Fibroblast of gingiva (primary cell): ENCODE results near the gene AGPAT3.

ENCODE experiments used
- DNase-seq: peaks from one replicate; pipeline ENCODE4 v3.0.0-alpha.2; 2011; ENCODE audit warnings: low read depth

Gene AGPAT3

DNA sequence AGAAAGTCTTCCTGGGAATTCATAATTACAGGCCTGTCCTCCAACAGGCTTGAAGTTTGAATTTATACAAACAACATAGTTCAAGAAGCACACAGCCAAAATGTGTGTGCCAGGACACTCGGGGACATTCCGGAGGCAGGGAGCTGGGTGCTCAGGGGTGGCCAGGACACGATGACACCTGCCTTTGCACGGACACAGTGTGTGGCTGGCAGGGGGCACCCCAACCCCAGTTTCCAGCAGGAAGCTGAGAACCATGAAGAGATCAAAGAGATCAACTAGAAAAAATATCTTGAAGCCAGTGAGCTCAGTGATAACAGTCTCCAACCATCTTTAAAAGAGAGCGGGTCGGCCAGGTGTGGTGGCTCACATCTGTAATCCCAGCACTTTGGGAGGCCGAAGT, 114.6 kb downstream of the AGPAT3 start:
- no peak for DNase-seq

DNA sequence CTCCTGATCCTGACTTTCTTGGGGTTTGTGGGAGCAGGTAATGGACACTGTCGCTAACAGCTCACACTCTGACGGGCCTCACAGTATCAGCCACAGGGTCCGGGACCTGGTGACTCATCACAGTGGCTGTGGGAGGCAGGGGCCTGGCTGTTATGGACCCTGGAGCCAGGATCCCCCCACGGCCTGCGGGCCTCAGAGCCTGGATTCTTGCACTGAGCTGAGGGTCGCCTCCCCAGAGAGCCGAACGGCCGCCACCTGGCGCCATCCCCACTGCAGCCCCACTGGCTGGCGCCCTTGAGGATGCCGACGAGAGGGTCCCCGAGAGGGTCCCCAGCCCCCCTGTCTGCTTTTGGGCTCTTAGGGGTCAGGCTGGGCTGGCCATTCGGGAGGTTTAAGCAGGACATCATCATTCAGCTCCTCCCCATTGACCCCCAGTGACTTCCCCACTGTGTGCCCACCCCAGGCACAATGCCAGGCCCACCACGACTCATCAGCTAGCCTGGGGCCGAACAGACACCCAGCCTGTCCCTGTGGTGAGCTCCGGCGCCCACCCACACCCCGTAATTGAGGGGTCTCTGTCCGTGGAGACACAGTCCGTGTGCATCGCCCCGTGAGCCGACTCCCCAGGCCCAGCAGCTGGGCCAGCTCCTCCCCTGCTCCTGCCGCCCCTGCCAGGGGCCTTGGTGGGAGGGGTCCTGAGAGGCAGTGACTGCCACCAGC, 116.3 kb downstream of the AGPAT3 start:
- DNase-seq = no peak

DNA sequence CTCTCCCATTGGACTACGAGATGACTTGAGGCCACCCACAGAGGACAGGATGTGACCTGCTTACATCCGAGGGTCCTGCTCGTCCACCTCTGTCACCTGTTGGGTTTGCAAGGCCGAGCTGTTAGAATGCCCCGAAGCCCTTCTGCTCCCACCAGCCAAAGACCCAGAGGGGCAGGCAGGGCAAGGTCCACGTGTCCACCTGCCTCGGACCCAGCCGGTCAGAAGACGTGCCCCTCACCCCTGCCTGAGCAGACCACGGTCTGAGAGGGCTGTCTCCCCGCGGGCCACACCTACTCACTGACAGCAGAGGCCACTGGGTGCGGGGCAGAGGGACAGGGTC, 116.8 kb downstream of the AGPAT3 start:
- no peak for DNase-seq

DNA sequence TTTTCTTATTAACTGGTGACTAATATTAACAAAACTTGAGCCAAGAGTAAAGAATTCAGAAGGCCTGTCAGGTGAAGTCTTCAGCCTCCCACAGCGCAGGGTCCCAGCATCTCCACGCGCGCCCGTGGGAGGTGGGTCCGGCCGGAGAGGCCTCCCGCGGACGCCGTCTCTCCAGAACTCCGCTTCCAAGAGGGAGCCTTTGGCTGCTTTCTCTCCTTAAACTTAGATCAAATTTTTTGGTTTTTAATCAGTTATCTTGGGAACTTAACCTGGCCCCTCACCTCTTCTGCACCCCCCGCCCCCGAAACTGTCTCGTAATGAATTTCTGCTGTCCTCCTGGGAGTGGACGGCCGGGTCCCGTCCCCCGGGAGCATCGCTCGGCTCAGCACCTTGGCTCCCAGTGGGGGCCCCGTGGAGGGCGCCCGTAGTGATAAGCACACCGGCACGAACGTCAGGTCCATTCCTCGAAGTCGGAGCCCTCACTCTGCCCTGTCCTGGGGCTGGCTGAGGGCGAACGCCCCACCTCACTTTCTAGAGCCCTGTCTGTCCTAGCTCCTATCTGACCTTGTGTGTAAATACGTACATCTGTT, 117.6 kb downstream of the AGPAT3 start:
- DNase-seq = no peak

DNA sequence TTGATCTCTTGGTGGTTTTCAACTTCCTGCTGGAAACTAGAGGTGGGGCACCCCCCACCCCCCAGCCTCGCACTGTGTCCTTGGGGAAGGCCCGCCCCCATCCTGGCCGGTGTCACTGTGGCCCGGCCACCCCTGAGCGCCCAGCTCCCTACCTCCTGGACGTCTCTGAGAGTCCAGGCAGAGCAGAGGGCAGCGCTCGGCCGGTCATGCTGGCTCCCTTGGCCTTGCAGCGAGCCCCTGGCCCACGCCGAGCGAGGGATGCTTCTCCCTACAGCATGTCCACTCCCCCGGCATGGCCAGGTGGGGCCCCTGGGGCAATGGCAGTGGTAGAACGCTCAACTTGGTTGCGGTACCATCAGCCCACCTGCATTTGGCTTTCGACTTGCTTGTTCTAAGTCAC, 118.4 kb downstream of the AGPAT3 start:
- DNase-seq = no peak

DNA sequence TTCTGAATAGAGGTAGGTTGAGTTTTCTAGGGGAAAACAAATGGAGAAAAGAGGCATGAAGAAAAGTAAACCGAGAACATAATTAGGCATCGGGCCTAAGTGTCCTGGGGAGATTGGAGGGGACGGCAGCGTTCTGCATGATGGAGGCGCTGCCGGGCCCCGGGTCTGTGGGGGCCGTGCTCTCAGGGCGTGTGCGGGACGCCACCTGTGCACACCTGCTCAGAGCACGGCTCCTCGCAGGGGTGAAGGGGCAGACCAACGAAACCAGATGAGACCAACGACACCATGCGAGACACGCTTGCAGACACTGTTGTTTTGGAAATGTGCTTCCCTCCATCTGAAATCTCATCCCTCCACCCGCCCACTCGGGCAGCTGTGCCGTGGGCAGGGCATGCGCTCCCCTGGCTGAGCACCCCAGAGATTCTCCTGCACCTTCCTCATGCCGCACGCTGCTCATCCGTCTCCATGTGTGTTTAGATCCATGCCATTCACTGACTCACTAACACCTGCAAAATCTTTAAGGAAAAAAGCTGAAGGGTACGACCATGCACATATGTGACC, 118.9 kb downstream of the AGPAT3 start:
- DNase-seq = no peak

DNA sequence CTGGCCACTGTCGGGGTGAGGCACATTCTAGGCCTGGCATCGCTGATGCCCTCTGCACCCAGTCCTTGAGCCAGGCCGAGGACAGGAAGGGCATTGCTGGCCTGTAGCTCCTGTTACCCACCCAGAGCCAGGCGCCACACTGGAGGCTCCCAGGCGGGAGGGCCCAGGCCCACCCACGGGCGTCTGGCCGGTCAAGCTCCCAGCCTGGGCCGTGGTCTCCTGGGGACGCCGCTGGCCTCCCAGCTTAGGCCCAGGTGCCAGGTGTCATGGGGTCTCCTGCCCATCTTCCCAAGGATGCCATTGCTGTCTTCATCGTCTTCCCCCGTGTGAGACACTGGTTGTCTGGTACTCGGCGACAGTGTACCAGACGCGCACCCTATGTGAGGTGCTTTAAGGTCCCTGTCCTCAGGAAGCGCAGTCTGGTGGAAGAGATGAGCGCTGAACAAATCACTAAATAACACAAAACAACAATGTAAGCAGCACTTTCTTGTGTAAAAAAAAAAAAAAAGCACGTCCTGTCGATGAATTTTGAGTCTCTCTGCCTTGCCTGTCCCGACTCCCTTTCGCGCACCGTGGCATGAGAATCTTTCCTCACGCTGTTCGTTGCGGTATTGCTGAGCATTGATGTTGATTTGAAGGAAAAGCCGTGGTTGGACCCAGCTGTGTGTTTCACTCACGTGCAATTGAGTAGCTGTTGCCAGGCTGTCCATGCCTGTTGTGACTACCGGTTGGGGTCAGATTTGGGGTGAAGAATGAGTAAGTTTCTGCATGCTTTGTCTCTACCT, 120.1 kb downstream of the AGPAT3 start:
- DNase-seq = no peak

DNA sequence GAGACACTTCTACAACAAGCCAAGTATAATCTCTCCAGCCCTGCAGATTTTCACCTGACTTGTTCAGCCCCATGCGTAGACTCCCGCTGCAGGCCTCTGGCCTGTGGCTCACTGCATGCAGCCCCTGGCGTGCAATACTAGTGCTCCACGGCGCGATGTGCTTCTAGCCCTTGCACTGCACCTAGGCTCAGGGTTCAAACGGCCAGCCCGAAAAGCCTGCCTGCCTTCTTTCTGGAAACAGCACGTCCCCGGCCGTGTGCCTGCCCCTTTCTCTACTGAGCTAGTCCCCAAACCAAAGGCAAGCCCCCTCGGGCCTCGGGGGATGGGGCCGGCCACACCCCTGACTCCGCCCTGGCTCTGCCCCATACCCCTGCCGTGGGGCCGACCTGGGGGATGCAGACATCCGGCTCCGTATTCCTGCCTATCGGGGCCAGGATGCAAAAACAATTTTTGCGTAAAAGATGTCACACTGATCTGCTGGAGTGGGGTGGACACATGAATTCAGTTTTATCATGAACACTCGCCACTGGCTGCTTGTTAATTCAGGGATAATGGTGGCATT, 120.7 kb downstream of the AGPAT3 start:
- DNase-seq = no peak

DNA sequence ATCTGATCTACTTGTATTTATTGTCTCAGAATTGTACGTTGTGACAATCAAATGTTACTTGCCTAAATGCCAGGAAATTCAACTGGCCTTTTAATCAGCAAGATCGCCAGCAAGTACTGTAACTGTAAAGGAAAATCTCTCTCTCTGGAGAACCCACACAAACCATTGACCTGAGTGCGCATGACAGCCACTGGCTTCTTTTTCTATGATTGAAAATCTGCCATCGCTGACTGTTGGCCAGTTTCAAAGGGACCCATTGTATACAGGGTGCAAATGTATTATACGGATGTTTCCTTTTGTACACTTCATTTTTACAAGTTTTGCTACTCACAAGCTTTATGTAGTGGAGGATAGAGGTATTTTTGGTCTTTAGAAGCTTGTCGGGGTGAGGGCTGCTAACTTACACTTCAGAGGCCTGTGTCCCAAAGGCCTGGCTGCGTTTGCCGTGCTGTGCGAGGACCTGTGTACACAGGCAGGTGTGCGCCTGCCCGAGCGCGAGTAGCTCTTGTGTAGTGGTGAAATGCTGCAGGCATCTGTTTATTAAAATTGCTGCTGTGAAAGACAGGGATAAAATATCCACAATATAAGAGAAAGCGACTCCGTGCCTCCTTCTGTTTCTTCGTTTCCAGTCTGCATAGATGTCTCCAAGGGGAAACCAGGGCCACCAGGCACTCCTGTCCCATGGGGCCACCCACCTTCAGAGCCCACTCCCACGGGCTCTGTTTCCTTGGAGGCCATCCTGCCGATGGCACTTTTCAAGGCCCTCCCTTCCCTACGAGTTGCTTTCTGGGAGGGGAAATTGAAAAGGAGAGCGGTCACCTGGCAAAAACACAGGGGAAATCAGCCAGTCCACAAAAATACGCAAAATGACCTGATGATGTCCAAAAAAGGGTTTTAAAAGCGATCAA, 121.8 kb downstream of the AGPAT3 start:
- no peak for DNase-seq

DNA sequence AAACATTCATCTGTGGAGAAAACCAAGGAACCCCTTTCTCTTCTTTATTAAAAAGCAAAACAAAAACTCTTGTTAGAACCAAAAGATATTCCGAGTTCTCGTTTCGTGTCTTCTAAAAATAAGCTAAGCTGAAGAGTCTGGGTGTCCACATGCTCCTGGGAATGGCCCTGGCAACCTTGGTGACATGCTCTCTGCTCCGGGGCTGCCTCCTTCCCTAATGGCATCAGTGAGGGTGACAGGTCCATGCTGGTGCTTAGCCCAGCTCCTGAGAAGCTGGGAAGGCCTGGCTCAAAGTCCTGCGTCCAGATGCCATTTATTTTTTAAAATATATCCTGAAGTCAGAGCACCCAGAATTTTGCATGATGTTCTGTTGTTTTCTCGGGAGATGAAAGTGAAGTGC, 122.5 kb downstream of the AGPAT3 start:
- no peak for DNase-seq

DNA sequence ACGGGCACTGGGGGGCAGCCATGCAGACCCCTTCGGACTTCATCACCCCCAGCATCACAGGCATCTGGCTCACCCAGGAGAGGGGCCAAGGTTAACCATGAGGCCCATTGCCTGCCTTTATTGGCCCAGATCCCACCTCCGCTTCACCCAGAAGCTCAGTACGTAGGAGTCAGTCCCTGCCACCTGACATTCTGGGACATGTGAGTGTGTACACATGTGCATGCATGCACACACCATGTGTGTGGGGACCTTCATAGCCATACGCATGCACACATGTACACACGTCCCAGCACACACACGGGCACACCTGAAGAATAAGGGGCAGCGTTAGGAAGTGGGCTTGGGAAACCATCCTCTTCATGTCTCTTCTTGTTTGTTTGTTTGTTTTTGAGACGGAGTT, 123.0 kb downstream of the AGPAT3 start:
- no peak for DNase-seq

DNA sequence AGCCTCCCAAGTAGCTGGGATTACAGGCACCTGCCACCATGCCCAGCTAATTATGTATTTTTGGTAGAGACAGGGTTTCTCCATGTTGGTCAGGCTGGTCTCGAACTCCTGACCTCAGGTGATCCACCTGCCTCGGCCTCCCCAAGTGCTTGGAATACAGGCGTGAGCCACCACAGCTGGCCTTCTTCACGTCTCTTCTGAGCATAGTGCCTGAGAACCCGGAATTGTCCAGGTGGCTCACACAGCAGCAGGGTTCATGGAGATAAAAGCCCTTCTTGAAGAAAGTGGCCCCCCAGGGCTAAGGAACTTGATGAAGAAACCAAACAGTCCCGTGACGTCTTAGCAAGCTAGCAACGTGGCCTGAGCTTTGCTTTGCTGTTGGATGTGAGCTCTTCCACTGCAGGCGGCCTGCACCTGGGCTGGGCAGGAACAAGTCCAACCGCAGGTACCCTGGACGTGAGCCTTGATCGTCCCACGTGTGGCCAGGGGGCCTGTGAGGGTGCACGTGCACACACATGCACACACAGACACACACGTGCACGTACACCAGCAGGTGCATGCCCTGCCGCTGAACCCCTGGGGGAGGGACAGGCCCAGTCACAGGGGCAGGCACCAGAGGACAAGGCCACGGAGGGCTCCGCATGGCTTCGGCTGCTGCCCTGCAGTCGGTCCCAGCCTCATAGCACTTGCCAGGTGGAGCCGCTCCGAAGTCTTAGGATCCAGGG, 123.6 kb downstream of the AGPAT3 start:
- DNase-seq = no peak

DNA sequence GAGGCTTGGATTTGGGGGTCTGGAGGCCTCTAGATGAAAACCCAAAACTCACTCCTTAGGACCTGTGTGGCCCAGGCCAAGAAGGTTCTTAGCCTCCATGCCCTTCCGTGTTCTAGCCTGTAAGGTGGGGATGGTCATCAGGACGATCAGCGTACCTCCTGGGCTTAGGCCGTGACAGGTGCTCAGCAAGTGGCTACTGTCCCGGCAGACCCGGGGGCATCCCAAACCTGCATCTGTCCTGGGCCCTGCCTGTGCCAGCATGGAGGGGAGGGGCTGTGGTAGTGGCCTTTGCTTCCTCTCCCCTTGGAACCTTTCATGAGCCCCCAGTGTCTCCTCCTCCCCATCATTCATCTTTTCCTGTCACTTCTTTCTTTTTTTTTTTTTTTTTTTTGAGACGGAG, 124.4 kb downstream of the AGPAT3 start:
- no peak for DNase-seq

DNA sequence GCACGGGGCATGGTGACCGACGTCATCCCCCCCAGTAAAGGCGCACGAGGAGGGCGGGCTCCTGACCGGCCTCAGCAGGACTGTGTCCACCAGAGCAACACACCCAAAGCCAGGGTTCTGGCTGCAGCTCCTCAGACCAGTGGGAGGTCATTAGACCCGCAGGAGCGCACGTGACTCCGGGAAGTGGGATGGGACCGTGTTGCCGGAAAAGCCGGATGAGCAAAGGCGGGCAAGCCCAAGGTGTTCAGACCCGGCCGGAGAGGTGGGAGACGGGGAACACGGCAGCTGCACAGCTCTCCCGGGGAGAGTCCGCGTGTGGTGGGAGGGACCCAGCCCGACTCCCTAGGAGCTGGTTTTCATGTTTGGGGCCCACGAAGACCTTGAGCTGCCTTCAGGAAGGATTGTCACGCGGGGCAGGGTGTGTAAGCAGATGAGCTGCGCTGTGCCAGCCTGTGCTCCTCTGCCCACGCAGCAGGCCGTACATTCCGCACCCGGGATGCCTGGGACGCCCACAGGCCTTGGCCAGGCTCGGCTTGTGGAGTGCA, 126.5 kb downstream of the AGPAT3 start:
- no peak for DNase-seq

DNA sequence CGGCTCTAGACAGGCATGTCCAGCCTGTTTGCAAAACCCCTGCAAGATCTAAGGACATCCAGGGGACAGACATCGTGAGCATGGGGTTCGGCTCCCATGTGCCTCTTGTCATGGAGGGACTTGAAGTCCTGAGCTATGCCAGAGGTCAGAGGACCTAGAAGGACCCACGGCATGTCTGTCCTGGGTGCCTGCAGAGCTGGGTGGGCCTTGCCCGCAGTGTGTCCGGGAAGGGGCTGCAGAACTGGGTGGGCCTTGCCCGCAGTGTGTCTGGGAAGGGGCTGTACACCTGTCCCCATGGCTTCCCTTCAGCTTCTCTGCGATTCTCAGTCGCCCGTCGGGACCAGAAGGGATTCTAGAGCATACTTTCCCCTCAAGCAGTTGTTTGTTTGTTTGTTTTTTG, 127.1 kb downstream of the AGPAT3 start:
- no peak for DNase-seq

DNA sequence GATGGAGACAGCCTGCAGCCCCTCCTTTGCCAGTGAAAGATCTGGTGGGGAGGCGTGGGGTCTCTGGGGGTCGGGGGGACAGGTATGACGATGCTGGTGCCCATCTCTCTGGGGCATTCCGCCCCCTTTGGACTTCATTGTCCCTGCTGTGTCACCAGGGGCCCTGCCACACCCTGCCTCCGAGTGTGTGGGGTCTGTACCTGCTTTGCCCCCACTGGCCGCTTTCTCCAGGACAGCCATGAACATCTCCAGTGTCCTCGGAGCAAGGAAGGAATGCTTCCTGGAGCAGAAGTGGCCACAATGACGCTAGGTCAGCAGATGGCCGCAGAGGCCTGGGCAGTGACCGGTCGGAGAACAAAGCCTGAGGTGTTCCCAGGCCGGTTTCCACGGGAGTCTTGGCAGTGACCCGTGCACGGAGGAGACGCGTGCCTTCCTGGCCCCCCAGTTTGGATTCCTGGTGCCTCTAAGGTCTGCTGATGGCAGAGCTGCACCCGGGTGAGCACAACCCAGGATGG, 128.5 kb downstream of the AGPAT3 start:
- no peak for DNase-seq

DNA sequence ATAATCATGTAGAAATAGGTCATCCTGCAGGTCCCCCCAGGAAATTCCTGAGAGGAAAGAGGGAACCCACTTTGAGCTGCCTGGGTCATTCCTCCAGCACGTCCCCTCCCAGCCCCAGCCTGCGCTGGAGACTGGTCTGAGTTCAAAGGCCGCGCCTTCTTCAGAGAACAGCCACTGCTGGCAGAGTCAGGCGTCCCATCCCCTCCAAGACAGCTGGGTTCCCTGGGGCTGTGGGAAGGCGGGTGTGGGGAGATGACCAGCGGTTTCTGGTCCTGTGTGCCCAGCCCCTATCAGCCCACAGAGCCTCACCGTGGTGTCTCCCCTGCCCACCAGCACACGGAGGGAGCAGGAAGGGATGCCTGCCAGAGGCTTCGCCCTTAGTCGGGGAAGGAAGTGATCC, 129.1 kb downstream of the AGPAT3 start:
- no peak for DNase-seq

DNA sequence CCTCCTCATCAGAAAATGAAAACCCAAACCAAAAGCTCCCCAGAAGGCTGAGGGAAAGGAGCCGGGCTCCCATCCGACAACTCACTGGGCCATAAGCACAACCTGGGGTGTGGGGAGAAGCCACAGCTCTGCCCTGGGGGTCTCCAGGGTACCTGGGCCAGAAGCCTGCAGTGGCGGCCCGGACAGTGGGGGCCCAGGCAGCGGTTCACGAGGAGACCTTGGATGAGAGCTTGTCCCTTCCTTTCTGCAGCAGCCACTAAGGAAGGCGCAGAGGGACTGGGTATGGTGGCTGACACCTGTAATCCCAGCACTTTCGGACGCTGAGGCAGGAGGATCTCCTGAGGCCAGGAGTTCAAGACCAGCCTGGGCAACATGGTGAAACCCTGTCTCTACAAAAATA, 129.6 kb downstream of the AGPAT3 start:
- no peak for DNase-seq

DNA sequence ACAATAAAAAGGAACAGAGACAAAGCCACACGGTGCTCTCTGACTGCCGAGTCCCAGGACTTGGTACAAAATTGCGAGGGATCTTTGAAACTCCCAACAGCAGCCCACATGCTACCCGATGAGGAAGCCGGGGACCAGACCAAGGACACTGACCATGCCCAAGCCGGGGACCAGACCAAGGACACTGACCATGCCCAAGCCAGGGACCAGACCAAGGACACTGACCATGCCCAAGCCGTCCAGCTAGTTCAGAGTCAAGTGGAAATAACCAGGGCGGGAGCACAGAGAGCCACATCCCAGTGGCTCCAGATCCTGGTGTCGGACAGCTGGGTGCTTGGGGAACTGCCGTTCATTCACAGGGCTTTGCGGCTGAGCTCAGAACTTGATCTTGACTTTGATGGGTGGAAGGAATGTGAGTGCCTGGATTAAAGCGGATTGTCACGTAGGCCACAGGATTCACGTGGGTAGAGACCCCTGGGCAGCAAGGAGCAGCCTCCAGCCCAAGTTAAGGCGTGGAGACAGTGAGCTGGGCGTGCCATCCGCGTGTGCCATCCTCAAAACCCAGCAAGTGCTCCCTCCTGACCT, 130.6 kb downstream of the AGPAT3 start:
- DNase-seq = no peak
